ENCODE data around the gene FTH1. TPM values are rescaled to one million over a fixed set of nuclear protein-coding genes. Genes with fewer than 3 reads are reported as not detected.

FTH1 gene
- total and polyA plus RNA-seq, 2 of the 13 experiments (the other 11 are each of a cell fraction or from before 2014, with no cell fraction given) = 607 to 760 TPM

- TF ChIP-seq BATF2 (CRISPR knock-in tag; IDR thresholded peaks at IDR 0.05) (no peak), AHDC1 (CRISPR knock-in tag; IDR thresholded peaks at IDR 0.05; ENCODE audit: borderline replicate concordance) (peak; percentile 65), NCOA1 (CRISPR knock-in tag; IDR thresholded peaks at IDR 0.05) (0 out of 2 replicates have a peak, but pooled peaks have one; percentile 77), ZNF33A (CRISPR knock-in tag; IDR thresholded peaks at IDR 0.05; ENCODE audit: borderline replicate concordance) (no peak), KLF16 (CRISPR knock-in tag; IDR thresholded peaks at IDR 0.05) (0 out of 4 replicates have a peak, but pooled peaks of 1 of the 2 experiments have one; percentile 49), KDM5A (IDR thresholded peaks at IDR 0.05; ENCODE audit: borderline replicate concordance, low read length) (no peak), MIXL1 (CRISPR knock-in tag; IDR thresholded peaks at IDR 0.05) (peak; percentile 16; the same call in 1 of the 2 replicates), ZBTB43 (CRISPR knock-in tag; conservative IDR thresholded peaks at IDR 0.05) (peak; percentile 57; the same call in 1 of the 2 replicates), IRF9 (CRISPR knock-in tag; IDR thresholded peaks at IDR 0.05; ENCODE audit: borderline replicate concordance) (no peak), HDAC2 (CRISPR knock-in tag; IDR thresholded peaks at IDR 0.05) (peak; percentile 14; the same call in 1 of the 2 replicates), KIAA2018 (CRISPR knock-in tag; IDR thresholded peaks at IDR 0.05; ENCODE audit: borderline replicate concordance) (0 out of 2 replicates have a peak, but pooled peaks have one; percentile 56)
Measured at GRCh38 chr11:61972112-61972671, 4.8 kb upstream of the FTH1 start (continued).

Data from HepG2 (cell line).